Measurements from ENCODE around the gene STON1.
A peak's percentile ranks its signal among the peaks of the same experiment; 100 is the strongest.
"Not testable (repeated sequence)": the region's sequence is repeated elsewhere in the genome, so short reads cannot be mapped to it uniquely, and the experiment has no call there.

STON1 gene, protein sequence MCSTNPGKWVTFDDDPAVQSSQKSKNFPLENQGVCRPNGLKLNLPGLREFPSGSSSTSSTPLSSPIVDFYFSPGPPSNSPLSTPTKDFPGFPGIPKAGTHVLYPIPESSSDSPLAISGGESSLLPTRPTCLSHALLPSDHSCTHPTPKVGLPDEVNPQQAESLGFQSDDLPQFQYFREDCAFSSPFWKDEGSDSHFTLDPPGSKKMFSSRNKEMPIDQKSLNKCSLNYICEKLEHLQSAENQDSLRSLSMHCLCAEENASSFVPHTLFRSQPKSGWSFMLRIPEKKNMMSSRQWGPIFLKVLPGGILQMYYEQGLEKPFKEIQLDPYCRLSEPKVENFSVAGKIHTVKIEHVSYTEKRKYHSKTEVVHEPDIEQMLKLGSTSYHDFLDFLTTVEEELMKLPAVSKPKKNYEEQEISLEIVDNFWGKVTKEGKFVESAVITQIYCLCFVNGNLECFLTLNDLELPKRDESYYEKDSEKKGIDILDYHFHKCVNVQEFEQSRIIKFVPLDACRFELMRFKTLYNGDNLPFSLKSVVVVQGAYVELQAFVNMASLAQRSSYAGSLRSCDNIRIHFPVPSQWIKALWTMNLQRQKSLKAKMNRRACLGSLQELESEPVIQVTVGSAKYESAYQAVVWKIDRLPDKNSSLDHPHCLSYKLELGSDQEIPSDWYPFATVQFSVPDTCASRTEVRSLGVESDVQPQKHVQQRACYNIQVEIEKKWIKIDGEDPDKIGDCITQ

GRCh38 chr2:48530033-48530811 lies at the start of gene STON1:
Gene STON1, plus strand, starts transcription at chr2:48530154. Its CDS starts 50,480 bp downstream, at chr2:48580634.
- DNase-seq, result no peak

DNA sequence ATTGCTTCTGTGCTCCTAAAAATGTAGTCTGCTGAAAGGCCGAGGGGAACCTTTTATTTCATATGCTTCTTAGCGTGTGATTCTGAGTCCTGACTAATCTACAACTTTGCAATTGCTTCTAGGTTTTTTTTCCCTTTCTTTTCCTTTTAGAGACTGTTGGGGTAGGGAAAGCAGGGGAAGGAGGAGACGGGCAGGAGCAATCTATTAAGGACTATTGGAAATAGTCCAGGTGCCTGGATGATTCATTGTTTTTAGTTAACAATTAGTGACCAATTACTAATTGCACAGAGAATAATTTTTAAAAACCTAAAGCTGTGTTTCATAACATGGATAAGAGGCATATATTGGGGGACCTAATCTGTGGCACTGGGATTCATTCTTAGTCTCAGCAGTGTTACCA lies 49.4 kb upstream of the STON1 start:
- DNase-seq, result no peak

- no peak for DNase-seq
These were observed 47.6 kb upstream of the STON1 start for GRCh38 chr2:48482313-48482712.

DNA sequence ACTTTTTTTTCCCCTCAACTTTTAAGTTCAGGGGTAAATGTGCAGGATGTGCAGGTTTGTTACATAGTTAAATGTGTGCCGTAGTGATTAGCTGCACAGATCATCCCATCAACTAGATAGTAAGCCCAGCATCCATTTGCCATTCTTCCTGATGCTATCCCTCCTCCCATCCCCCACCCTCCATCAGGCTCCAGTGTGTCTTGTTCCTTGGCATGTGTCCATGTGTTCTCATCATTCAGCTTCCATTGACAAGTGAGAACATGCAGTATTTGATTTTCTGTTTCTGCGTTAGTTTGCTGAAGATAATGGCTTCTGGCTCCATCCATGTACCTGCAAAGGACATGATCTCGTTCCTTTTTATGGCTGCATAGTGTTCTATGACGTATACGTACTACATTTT lies 47.2 kb upstream of the STON1 start:
- peak; percentile 5 for DNase-seq

GRCh38 chr2:48483506-48483905 lies 46.4 kb upstream of the STON1 start:
- no peak for DNase-seq

- DNase-seq, result no peak
These were observed 46.0 kb upstream of the STON1 start for GRCh38 chr2:48483916-48484315.

DNA sequence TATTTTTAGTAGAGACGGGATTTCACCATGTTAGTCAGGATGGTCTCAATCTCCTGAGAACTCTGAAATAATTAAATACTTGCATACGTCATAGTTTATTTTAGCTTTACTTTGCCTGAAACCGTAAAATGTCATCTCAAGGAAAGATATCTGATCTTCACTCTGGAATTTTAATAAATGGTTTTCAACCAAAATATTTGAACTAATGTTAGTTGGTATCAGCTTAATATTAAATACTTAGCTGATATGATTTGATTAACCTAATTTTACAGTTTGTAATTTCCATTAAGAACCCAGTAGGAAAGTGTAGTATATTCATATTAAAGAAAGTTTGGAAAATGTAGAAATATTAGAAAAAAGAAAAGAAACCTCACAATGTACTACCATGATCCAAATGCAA lies 41.4 kb upstream of the STON1 start:
- DNase-seq, result no peak

GRCh38 chr2:48496849-48497248 lies 33.1 kb upstream of the STON1 start:
- no peak for DNase-seq

GRCh38 chr2:48504647-48505327 lies 25.2 kb upstream of the STON1 start:
- DNase-seq, result no peak

DNA sequence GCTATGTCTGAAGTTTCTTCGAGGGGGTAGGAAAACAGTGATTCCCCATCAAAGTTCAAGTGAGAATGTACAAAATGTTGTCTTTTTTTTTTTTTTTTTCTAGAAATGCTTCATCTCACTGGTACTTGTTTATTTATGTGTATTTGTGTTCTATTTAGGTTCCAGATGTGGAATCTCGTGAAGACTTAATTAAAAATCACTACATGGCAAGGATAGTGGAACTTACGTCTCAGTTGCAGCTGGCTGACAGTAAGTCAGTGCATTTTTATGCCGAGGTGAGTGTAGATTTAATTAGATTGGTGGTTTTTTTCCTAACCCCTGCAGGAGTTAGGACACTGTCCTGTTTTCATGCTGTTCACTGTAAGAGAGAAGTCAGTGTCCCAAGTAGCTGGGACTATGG lies 22.8 kb upstream of the STON1 start:
- no peak for DNase-seq

- DNase-seq, result no peak
These were observed 21.4 kb upstream of the STON1 start for GRCh38 chr2:48508461-48509124.

- DNase-seq, result no peak
These were observed 19.6 kb upstream of the STON1 start for GRCh38 chr2:48510329-48510728.

DNA sequence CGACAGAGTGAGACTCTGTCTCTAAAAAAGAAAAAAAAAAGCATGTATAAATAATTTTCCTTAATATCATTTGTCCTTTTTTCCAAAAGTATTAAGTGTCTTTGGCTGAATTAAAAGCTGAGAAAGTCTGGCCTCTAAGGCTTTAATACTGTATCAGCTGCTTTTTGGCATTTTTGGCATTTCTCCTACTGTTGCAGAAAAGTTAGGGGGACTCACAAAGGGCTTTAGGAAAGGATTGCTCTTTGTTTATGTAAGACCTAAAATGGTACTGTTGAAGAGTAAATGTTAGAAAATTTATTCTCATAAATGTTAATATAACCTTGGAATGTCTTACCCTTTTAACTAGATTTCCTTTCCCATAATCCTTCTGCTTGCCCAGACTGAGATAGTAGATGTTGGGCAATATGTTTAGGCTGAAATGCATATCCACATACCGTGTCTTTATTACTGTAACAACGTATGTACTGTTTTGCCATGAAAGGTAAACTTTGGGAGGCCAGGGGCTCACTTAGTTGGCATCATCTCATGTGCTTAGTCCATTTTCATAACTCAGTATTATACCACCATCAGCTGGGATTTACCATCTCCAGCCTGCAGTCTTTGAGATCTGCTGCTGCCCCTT lies 18.0 kb upstream of the STON1 start:
- no peak for DNase-seq

- DNase-seq, result no peak
These were observed 17.4 kb upstream of the STON1 start for GRCh38 chr2:48512571-48512970.

GRCh38 chr2:48514348-48515003 lies 15.5 kb upstream of the STON1 start:
- DNase-seq, result no peak

GRCh38 chr2:48515513-48515985 lies 14.4 kb upstream of the STON1 start:
- no peak for DNase-seq

- no peak for DNase-seq
These were observed 10.4 kb upstream of the STON1 start for GRCh38 chr2:48519593-48519992.

- not testable (repeated sequence) for DNase-seq
These were observed 5.2 kb upstream of the STON1 start for GRCh38 chr2:48524756-48525155.

DNA sequence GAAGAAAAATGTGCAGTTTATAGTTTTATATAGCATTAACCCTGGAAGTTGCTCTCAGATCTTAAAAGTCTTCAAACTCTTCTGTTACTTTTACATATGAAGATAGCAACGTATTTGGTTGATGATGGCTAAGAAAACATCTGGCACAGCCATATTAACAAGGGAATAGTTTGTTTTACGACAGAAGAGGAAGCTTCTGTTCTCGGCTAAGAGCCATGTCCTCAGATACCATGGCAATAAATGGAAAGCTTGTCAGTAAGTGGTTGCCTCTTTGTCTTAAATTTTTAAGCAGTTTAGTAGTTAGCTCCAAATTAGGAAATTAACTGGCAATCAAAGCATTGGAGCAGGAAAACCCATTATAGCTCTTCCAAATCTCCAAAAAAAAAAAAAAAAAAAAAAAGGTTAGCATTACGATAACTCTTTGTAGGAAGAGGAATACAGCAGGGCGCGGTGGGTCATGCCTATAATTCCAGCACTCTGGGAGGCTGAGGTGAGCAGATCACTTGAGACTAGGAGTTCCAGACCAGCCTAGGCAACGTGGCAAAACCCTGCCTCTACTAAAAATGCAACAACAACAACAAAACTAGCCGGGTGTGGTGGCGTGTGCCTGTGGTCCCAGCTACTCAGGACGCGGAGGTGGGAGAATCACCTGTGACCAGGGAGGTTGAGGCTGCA lies 4.5 kb upstream of the STON1 start:
- no peak for DNase-seq

- no peak for DNase-seq
These were observed 2.6 kb upstream of the STON1 start for GRCh38 chr2:48527226-48527885.

Data from NCI-H1092 (cell line).